Osteocyte (in vitro differentiated cells): ENCODE results near the gene PCF11. TPM values are rescaled to one million over a fixed set of nuclear protein-coding genes. Genes with fewer than 3 reads are reported as not detected.
A peak's percentile ranks its signal among the peaks of the same experiment; 100 is the strongest.

Source experiments
- DNase-seq: peaks from one replicate; pipeline ENCODE4 v3.0.0; 2021; ENCODE audit warnings: mixed read lengths; ENCODE audit not compliant: unreplicated experiment; ENCODE audit errors: extremely low spot score
- H3K27ac Mint-ChIP-seq: one replicate; pipeline ENCODE4 v1.8.0; 2021; ENCODE audit warnings: mild to moderate bottlenecking, mixed read lengths; ENCODE audit not compliant: unreplicated experiment
- H3K27me3 Mint-ChIP-seq: one replicate; pipeline ENCODE4 v1.8.0; 2021; ENCODE audit warnings: mixed read lengths; ENCODE audit not compliant: unreplicated experiment
- H3K36me3 Mint-ChIP-seq: one replicate; pipeline ENCODE4 v1.8.0; 2021; ENCODE audit warnings: mixed read lengths; ENCODE audit not compliant: unreplicated experiment
- H3K4me1 Mint-ChIP-seq: one replicate; pipeline ENCODE4 v1.8.0; 2021; ENCODE audit warnings: mixed read lengths; ENCODE audit not compliant: unreplicated experiment
- H3K4me3 Mint-ChIP-seq: one replicate; pipeline ENCODE4 v1.8.0; 2021; ENCODE audit warnings: mild to moderate bottlenecking, moderate library complexity, mixed read lengths; ENCODE audit not compliant: unreplicated experiment
- H3K9me3 Mint-ChIP-seq: one replicate; pipeline ENCODE4 v1.8.0; 2021; ENCODE audit warnings: mixed read lengths; ENCODE audit not compliant: unreplicated experiment
- total RNA-seq: library from RNA; stranded (reverse); gene quantifications from 2 replicates; pipeline ENCODE4 v1.2.1, GENCODE V29; 2021
- TF ChIP-seq, protein P1 (sequence below): fragments of 200-600 bp; sonication (generic); IDR thresholded peaks from 2 replicates; pipeline ENCODE4 v1.5.0; 2021; ENCODE audit warnings: antibody characterized with exemption, mild to moderate bottlenecking, moderate library complexity

Gene PCF11
- total RNA-seq, 1 donor from 2014 or later, result 66.6 TPM

DNA sequence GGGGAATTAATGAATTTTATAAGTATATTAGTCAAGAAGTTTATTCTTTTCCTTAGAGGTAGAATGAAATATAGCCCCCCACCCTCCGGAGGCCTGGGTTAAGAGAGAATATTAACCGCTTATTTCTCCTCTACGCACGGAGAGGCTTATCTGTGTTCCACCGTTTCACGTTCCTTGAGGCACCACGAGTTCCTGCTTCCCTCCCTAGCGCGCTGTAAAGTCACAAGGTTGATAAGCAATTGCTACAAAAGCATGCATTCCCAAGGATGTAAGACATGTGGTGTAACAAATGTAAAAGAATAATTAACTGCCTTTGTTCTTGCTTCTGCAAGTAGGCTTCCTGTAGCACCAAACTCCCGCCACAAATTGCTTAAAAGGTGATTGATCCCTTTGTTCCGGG, 35.1 kb downstream of the PCF11 start:
- Mint-ChIP-seq H3K9me3 (no peaks in the 10 kb centered on the region), H3K36me3 (peaks cover 19% of the 10 kb centered on the region), H3K4me3 (peak overlapping the region; percentile 98), H3K4me1 (peaks cover 35% of the 10 kb centered on the region), H3K27me3 (no peaks in the 10 kb centered on the region), H3K27ac (peak overlapping the region; percentile 98)
- TF ChIP-seq, protein P1, sequence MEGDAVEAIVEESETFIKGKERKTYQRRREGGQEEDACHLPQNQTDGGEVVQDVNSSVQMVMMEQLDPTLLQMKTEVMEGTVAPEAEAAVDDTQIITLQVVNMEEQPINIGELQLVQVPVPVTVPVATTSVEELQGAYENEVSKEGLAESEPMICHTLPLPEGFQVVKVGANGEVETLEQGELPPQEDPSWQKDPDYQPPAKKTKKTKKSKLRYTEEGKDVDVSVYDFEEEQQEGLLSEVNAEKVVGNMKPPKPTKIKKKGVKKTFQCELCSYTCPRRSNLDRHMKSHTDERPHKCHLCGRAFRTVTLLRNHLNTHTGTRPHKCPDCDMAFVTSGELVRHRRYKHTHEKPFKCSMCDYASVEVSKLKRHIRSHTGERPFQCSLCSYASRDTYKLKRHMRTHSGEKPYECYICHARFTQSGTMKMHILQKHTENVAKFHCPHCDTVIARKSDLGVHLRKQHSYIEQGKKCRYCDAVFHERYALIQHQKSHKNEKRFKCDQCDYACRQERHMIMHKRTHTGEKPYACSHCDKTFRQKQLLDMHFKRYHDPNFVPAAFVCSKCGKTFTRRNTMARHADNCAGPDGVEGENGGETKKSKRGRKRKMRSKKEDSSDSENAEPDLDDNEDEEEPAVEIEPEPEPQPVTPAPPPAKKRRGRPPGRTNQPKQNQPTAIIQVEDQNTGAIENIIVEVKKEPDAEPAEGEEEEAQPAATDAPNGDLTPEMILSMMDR, result no peak
- DNase-seq, result no peak

DNA sequence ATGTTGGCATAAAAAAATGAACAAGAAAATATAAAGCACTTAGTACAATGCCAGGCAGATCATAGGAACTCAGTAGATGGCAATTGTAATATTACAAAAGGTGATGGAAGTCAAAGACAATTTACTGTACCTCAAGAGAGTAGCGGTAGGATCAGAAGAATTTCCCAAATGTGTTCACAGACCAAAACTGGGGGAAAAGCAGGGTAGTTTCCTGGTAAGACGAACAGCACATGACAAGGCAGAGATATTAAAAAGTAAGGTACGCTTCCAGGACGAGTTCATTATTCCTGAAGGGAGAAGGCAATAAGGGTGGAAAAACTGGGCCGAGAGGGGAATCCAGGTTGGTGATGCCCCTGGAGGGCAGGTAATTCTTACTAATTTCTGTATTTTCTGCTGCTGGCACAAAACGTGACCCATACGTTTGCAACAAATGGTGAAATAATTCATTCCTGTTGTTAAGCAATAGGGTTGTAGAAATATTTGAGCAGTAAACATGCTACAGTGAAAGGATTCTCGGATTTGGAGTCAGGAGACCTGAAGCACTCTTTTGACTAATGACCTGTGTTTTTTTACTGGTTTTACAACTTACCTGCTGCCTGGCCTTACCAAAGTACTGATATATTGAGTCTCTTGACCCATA, 35.8 kb downstream of the PCF11 start:
- Mint-ChIP-seq H3K4me3 (peak overlapping the region; percentile 98), H3K27ac (peak overlapping the region; percentile 98), H3K9me3 (no peaks in the 10 kb centered on the region), H3K4me1 (peaks cover 36% of the 10 kb centered on the region), H3K36me3 (peaks cover 14% of the 10 kb centered on the region), H3K27me3 (no peaks in the 10 kb centered on the region)
- TF ChIP-seq, protein P1, result no peak
- DNase-seq, result no peak

DNA sequence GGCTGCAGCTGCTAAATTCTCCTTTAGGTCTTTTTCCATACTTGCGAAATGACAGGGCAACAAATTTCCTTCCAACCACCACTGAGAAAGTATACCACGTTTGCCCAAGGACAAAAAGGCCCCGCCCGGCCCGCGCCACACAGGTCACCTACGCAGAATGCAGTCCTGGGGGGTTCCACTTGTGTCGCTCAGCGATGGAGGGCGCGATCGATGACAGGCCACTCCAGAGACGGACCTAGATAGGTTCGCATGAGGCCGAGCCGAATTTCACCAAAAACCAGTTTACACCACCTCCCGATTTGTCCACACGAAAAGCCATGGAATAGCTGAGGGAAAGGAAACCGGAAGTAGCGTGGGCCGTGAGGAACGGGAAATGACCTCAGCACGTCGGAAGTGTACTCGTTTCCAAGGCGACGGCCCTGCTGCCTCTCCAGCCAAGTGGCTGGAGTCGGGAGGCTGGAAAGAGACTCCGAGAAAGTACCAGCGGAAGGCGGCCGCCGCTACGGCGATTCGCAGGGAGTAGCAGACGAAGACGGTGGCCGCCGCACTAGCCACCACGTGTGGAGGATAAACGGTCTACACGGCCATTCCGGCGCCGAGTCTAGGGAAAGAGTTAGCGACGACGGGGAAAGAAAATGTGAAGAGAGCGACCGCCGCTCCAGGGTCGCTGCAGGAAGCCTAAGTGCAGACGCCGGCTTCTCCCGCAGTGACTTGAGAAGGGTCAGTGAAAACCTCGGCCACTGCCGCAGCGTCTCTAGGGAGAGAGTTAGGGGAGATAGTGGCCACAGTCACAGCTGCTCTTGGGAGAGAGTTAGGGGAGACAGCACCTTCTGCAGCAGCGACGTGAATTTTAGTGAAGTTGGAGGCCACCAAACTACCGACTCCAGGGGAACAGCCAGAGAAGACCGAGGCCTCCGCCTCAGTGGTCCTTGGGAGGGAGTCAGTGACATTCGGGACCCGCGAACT, 36.7 kb downstream of the PCF11 start, which contains the start of gene ANKRD42:
TSS of gene ANKRD42 (plus strand) at position 398 of the 966 bp plus-strand sequence. CDS start 959 bp downstream, outside the sequence.
- H3K36me3 Mint-ChIP-seq, result peaks cover 14% of the 10 kb centered on the region
- peak within 1 kb of the TSS; percentile 98 for H3K27ac Mint-ChIP-seq
- TF ChIP-seq, protein P1, result no peak

DNA sequence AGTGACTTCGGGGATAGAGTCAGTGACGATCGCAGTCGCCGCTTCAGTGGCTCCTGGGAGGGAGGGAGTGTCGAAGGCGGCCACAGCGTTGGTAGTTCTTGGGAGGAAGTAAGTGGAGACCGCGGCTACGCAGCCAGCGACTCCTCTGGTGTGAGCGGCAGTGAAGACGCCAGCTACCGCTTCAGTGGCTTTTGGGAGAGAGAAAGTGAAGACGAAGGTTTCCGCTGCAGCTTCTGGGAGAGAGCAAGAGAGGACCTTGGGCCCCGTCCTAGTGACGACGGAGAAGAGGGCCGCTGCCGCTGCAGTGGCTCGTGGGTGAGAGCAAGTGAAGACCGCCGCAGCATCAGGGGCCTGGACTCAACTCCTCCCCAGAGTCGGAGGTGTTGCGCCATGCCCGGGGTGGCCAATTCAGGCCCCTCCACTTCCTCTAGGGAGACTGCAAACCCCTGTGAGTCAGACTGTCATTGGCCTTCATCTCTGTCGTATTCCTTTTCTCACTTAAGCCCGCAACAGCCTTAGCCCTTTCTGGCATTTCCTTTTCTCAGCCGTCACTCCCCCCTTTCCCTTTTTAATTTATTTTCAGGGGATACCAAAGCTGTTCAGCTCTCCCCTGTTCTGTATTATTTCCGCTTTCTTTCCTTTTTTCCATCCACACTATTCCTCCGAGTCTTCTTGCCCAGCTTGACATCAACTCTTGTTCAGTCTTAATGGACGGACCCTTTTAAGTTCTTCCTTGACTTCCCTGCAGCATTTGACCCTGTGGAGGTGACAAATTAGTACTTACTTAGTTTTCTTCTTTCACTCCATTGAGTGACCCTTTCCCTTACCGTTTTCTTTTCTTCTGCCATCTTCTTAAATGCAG, 37.6 kb downstream of the PCF11 start:
- H3K36me3 Mint-ChIP-seq, result peaks cover 13% of the 10 kb centered on the region
- H3K27ac Mint-ChIP-seq, result peak overlapping the region; percentile 98
- no peaks in the 10 kb centered on the region for H3K27me3 Mint-ChIP-seq
- no peaks in the 10 kb centered on the region for H3K9me3 Mint-ChIP-seq
- peak; percentile 86 for DNase-seq
- H3K4me1 Mint-ChIP-seq, result peaks cover 36% of the 10 kb centered on the region
- TF ChIP-seq, protein P1, result no peak
- peak overlapping the region; percentile 98 for H3K4me3 Mint-ChIP-seq

More for the DNA sequence above, 36.7 kb downstream of the PCF11 start, which contains the start of gene ANKRD42:
- Mint-ChIP-seq H3K4me3 (peak within 1 kb of the TSS; percentile 98), H3K27me3 (no peaks in the 10 kb centered on the region), H3K4me1 (peaks cover 36% of the 10 kb centered on the region), H3K9me3 (no peaks in the 10 kb centered on the region)
- peak; percentile 95 for DNase-seq
